ENCODE data around the gene NUDT16L1. TPM values are rescaled to one million over a fixed set of nuclear protein-coding genes. Genes with fewer than 3 reads are reported as not detected.

The NUDT16L1 gene
- total RNA-seq, 6 donors from 2014 or later, result 14.9 to 66.0 (median 34.1) TPM

DNA sequence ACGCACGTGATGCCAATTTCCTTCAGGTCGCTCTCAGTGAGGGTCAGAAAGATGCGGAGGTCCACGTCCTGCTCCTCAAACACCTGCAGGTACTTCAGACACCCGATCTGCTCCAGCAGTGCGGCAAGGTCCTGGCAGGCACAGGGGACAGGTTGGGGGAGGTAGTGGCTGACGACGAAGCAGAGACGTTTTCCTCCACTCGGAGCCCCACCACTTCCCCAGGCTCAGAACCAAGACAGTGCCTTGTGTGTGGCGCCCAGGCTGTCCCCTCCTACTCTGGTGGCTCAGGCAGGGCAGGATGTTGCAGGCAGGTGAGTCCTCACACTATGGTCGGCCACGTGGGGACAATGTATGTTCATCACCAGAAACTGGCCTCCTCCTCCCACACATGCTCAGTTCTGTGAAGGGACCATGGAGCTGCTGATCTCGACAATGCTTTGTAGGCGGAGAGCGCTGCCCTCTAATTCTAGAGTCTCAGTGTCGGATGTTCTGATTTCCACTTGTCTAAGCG lies 5.7 kb downstream of the NUDT16L1 start:
- 89 to 95% methylated on average over 10 to 19 of the region's 19 CpGs for WGBS, 2 donors
- Histone ChIP-seq H3K36me3 (peaks cover 12 to 87% (median 56%) of the 10 kb centered on the region in 4 donors), H3K4me1 (peaks cover 8 to 14% (median 9%) of the 10 kb centered on the region in 4 donors)

GRCh38 chr16:4700380-4700996 lies 7.1 kb downstream of the NUDT16L1 start:
- DNase-seq, result no peak
- H3K36me3 ChIP-seq, result peaks cover 12 to 95% (median 65%) of the 10 kb centered on the region in 4 donors
- WGBS, 2 donors, result 89 to 98% methylated on average over 12 to 13 of the region's 13 CpGs

More for the DNA sequence above, 5.7 kb downstream of the NUDT16L1 start:
- no peak for ATAC-seq (ENCODE audit: low FRiP score in 2 of 2)
- Histone ChIP-seq H3K27me3 (no peaks in the 10 kb centered on the region), H3K4me3 (no peak overlapping the region), H3K27ac (no peak overlapping the region), H3K9me3 (no peaks in the 10 kb centered on the region)
- TF ChIP-seq, protein P1, sequence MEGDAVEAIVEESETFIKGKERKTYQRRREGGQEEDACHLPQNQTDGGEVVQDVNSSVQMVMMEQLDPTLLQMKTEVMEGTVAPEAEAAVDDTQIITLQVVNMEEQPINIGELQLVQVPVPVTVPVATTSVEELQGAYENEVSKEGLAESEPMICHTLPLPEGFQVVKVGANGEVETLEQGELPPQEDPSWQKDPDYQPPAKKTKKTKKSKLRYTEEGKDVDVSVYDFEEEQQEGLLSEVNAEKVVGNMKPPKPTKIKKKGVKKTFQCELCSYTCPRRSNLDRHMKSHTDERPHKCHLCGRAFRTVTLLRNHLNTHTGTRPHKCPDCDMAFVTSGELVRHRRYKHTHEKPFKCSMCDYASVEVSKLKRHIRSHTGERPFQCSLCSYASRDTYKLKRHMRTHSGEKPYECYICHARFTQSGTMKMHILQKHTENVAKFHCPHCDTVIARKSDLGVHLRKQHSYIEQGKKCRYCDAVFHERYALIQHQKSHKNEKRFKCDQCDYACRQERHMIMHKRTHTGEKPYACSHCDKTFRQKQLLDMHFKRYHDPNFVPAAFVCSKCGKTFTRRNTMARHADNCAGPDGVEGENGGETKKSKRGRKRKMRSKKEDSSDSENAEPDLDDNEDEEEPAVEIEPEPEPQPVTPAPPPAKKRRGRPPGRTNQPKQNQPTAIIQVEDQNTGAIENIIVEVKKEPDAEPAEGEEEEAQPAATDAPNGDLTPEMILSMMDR (IDR thresholded peaks at IDR 0.05), result no peak
- TF ChIP-seq POLR2A (IDR thresholded peaks at IDR 0.05) (no peak), POLR2AphosphoS5 (IDR thresholded peaks at IDR 0.05) (no peak), EP300 (IDR thresholded peaks at IDR 0.05) (no peak)
- DNase-seq, result no peak

DNA sequence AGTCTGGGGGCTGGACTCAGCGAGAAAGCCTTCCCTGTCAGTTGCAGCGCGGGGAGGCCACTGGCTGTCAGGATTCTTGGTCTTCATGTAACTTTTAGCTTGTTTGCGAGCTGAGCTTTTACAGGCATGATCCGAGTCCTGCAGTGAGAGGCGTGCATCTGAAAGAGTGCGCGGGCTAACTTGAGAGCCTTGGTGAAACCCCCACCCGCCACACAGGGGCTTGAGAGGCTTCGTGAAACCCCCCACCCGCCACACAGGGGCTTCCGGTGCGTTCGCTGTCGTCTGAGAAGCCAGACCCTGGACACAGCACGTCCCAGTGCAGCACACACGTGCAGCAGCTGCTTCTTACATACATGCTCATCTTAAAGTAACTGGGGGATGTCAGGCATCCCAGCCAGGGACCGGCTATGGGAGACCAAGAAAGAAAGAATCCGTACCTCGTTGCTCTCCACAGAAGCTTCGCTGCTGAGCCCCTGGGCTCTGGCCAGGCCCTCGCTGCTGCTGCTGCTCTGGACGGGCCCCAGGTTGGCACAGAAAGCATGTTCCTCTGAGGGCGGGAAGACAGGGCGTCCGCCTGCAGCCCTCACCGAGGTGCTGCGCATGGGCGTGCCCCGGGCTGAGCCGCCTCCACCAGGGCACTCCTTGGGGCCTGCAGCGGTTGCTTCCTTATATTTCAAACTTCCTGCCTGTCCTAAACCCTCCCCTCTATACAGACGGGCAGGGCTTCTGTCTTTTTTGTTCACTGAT lies 7.8 kb downstream of the NUDT16L1 start:
- Histone ChIP-seq H3K4me1 (no peaks in the 10 kb centered on the region), H3K36me3 (peaks cover 8 to 94% (median 60%) of the 10 kb centered on the region in 4 donors), H3K27ac (no peak overlapping the region), H3K4me3 (no peak overlapping the region), H3K9me3 (no peaks in the 10 kb centered on the region), H3K27me3 (no peaks in the 10 kb centered on the region)
- DNase-seq (peak in 1 of 2 donors; percentile 70), ATAC-seq (ENCODE audit: low FRiP score in 2 of 2) (no peak)
- WGBS, 2 donors, result 91 to 93% methylated on average over 19 to 33 of the region's 33 CpGs
- TF ChIP-seq EP300 (IDR thresholded peaks at IDR 0.05) (no peak), POLR2AphosphoS5 (IDR thresholded peaks at IDR 0.05) (no peak)
- TF ChIP-seq, protein P1 (IDR thresholded peaks at IDR 0.05), result no peak

More at GRCh38 chr16:4700380-4700996, 7.1 kb downstream of the NUDT16L1 start:
- Histone ChIP-seq H3K27me3 (no peaks in the 10 kb centered on the region), H3K4me3 (no peak overlapping the region), H3K27ac (no peak overlapping the region), H3K9me3 (no peaks in the 10 kb centered on the region), H3K4me1 (peaks cover 0 to under 1% (median 0%) of the 10 kb centered on the region in 4 donors)
- TF ChIP-seq EP300 (IDR thresholded peaks at IDR 0.05), result no peak
- TF ChIP-seq, protein P1 (IDR thresholded peaks at IDR 0.05), result no peak
- no peak for TF ChIP-seq POLR2A (IDR thresholded peaks at IDR 0.05)
- TF ChIP-seq POLR2AphosphoS5 (IDR thresholded peaks at IDR 0.05), result no peak
- no peak for ATAC-seq (ENCODE audit: low FRiP score in 2 of 2)

DNA sequence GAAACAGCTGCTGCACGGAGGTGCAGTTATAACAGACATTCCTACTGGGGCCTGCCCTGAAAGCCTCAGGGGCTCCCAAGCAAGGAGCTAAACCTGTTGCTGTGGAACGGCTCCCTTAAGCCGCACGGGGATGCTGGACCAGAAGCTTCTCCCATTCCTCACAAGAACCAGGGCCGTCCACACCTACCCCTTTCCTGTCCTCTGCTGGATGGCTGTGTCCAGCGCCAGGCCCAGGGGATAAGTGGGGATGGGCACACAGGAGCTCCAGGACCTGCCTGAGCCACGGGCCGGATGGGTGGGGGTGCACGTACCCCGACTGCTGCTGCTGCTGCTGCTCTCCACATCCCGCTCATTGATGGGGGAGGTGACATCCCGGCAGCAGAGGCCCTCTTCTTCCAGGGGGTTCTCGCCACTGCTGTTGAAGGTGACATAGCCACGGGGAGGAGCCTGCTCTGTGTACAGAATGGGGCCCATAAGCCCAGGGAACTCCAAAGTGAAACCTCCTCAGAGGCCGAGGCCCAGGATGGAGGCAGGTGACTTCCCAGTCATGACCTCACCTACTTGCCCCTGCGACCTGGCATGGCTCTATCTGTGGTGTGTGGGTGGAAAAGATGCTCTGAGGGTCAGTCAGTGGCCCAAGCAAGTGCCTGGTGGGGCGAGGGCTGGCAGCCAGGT lies 8.6 kb downstream of the NUDT16L1 start:
- no peaks in the 10 kb centered on the region for H3K27me3 ChIP-seq
- H3K36me3 ChIP-seq, result peaks cover 8 to 94% (median 57%) of the 10 kb centered on the region in 4 donors
- ATAC-seq (ENCODE audit: low FRiP score in 2 of 2), result no peak
- H3K4me3 ChIP-seq, result no peak overlapping the region
- no peak for DNase-seq
- H3K27ac ChIP-seq, result no peak overlapping the region
- 94 to 95% methylated on average over 9 to 17 of the region's 17 CpGs for WGBS, 2 donors
- H3K4me1 ChIP-seq, result no peaks in the 10 kb centered on the region
- TF ChIP-seq, protein P1 (IDR thresholded peaks at IDR 0.05), result no peak
- TF ChIP-seq POLR2AphosphoS5 (IDR thresholded peaks at IDR 0.05) (no peak), POLR2A (IDR thresholded peaks at IDR 0.05) (no peak), EP300 (IDR thresholded peaks at IDR 0.05) (no peak)
- no peaks in the 10 kb centered on the region for H3K9me3 ChIP-seq
